H1 (cell line): ENCODE data around the gene COX17. TPM values are rescaled to one million over a fixed set of nuclear protein-coding genes. Genes with fewer than 3 reads are reported as not detected.

Experiments
- CTCF ChIA-PET: fragments of 300-600 bp; sonication (Branson Sonifier 250); formaldehyde crosslinking; loops from one replicate; lab custom pipeline; 2021; ENCODE audit not compliant: partially characterized antibody; lab: Charles Lee
- POLR2A ChIA-PET: fragments of 300-600 bp; sonication (Branson Sonifier 250); formaldehyde crosslinking; loops from one replicate; lab custom pipeline; 2021; ENCODE audit warnings: inconsistent platforms; ENCODE audit not compliant: partially characterized antibody; lab: Charles Lee
- DNase-seq, 2 experiments: peaks; one replicate each; pipeline versions ENCODE4 v3.0.0 to v3.0.0-alpha.2; 2010 to 2022; ENCODE audit warnings: low spot score in 2 of 2, low read depth in 1 of 2, mixed read lengths in 1 of 2
- FAIRE-seq: peaks from 2 replicates; lab custom pipeline; 2011; peaks lifted over from hg19 to GRCh38; lab: Jason Lieb, UNC
- H2AFZ ChIP-seq: 2 replicates; pipeline ENCODE4 v1.8.1; 2012; ENCODE audit warnings: low read length, inconsistent platforms
- H2AK5ac ChIP-seq: 2 replicates; pipeline ENCODE4 v1.6.1; 2013; ENCODE audit warnings: low read depth, low read length
- H2BK120ac ChIP-seq: replicated peaks from 2 replicates; pipeline ENCODE3; 2013; ENCODE audit warnings: low read depth, low read length, inconsistent platforms
- H2BK12ac ChIP-seq: 2 replicates; pipeline ENCODE4 v1.6.1; 2013; ENCODE audit warnings: low read depth, low read length
- H2BK15ac ChIP-seq: 2 replicates; pipeline ENCODE4 v1.6.1; 2013; ENCODE audit warnings: low read length
- H2BK20ac ChIP-seq: 2 replicates; pipeline ENCODE4 v1.6.1; 2013; ENCODE audit warnings: low read length
- H2BK5ac ChIP-seq: 2 replicates; pipeline ENCODE4 v1.6.1; 2013; ENCODE audit warnings: low read depth, low read length
- H3K14ac ChIP-seq: 2 replicates; pipeline ENCODE4 v1.6.1; 2013; ENCODE audit warnings: inconsistent platforms; ENCODE audit not compliant: insufficient read length
- H3K18ac ChIP-seq: 2 replicates; pipeline ENCODE4 v1.6.1; 2013; ENCODE audit warnings: low read length; ENCODE audit errors: extremely low read depth
- H3K23ac ChIP-seq: 2 replicates; pipeline ENCODE4 v1.6.1; 2013; ENCODE audit warnings: inconsistent platforms; ENCODE audit not compliant: insufficient read length
- H3K23me2 ChIP-seq: 2 replicates; pipeline ENCODE4 v1.6.1; 2013; ENCODE audit warnings: low read depth, low read length
- H3K27ac ChIP-seq: 2 replicates; pipeline ENCODE4 v1.6.1; 2011; ENCODE audit warnings: low read depth, low read length, inconsistent platforms
- H3K27me3 ChIP-seq, 4 experiments: replicated peaks in 1 of 4; 1 replicate in 1 of 4; 2 replicates in 3 of 4; pipeline versions ENCODE4 v1.6.1 to v1.8.1; 2011 to 2013; ENCODE audit warnings: low read length in 3 of 4, mild to moderate bottlenecking in 3 of 4, inconsistent platforms in 2 of 4, mixed read lengths in 2 of 4, moderate library complexity in 1 of 4; ENCODE audit not compliant: control insufficient read depth in 3 of 4, insufficient read depth in 3 of 4; ENCODE audit errors: extremely low read depth in 1 of 4
- H3K36me3 ChIP-seq, 4 experiments: 2 replicates each; pipeline versions ENCODE4 v1.6.1 to v1.8.1; 2011 to 2013; ENCODE audit warnings: mild to moderate bottlenecking in 4 of 4, low read length in 3 of 4, moderate library complexity in 2 of 4, control low read depth in 1 of 4, inconsistent platforms in 1 of 4; ENCODE audit not compliant: insufficient read depth in 4 of 4, control insufficient read depth in 2 of 4
- H3K4ac ChIP-seq: replicated peaks from 2 replicates; pipeline ENCODE3; 2013; ENCODE audit warnings: low read length, low read depth, mixed read lengths, inconsistent platforms; ENCODE audit not compliant: insufficient read length
- H3K4me1 ChIP-seq, 4 experiments: replicated peaks in 1 of 4; 1 replicate in 1 of 4; 2 replicates in 3 of 4; pipeline versions ENCODE4 v1.6.1 to v1.8.1; 2011 to 2013; ENCODE audit warnings: low read length in 3 of 4, inconsistent platforms in 2 of 4, mixed read lengths in 1 of 4; ENCODE audit not compliant: insufficient read depth in 4 of 4, control insufficient read depth in 3 of 4
- H3K4me2 ChIP-seq, 2 experiments: 2 replicates each; pipeline versions ENCODE4 v1.6.1 to v1.8.1; 2011 to 2013; ENCODE audit warnings: low read depth in 2 of 2, low read length in 2 of 2, control low read depth in 1 of 2, inconsistent platforms in 1 of 2, mild to moderate bottlenecking in 1 of 2; ENCODE audit not compliant: insufficient read depth in 1 of 2
- H3K4me3 ChIP-seq, 4 experiments: fragments of 200-600, 300-600 bp in 1 of 4; sonication (generic), shearing (Covaris generic), sonication (Bioruptor Twin) in 1 of 4; 2 replicates each; pipeline versions ENCODE4 v1.5.1 to v1.8.1; 2011 to 2016; ENCODE audit warnings: low read length in 4 of 4, low read depth in 3 of 4, control low read depth in 2 of 4, inconsistent platforms in 2 of 4, mild to moderate bottlenecking in 2 of 4, mixed read lengths in 1 of 4, moderate library complexity in 1 of 4; ENCODE audit not compliant: insufficient read depth in 2 of 4; ENCODE audit errors: extremely low read depth in 1 of 4
- H3K56ac ChIP-seq: replicated peaks from 2 replicates; pipeline ENCODE3; 2013; ENCODE audit warnings: low read depth, mild to moderate bottlenecking, mixed read lengths, low read length, inconsistent platforms; ENCODE audit not compliant: insufficient read length
- H3K79me1 ChIP-seq: 2 replicates; pipeline ENCODE4 v1.6.1; 2013; ENCODE audit warnings: low read depth, low read length, control low read depth
- H3K79me2 ChIP-seq, 2 experiments: 2 replicates each; pipeline versions ENCODE4 v1.6.1 to v1.8.1; 2012 to 2013; ENCODE audit warnings: low read length in 2 of 2, mild to moderate bottlenecking in 2 of 2, inconsistent platforms in 1 of 2; ENCODE audit not compliant: insufficient read depth in 2 of 2, control insufficient read depth in 1 of 2
- H3K9ac ChIP-seq, 4 experiments: replicated peaks in 1 of 4; 1 replicate in 1 of 4; 2 replicates in 3 of 4; pipeline versions ENCODE4 v1.6.1 to v1.8.1; 2011 to 2013; ENCODE audit warnings: low read depth in 3 of 4, low read length in 3 of 4, control low read depth in 2 of 4, mild to moderate bottlenecking in 2 of 4, moderate library complexity in 2 of 4, inconsistent platforms in 1 of 4; ENCODE audit errors: extremely low read depth in 1 of 4
- H3K9me3 ChIP-seq, 2 experiments: 2 replicates each; pipeline versions ENCODE4 v1.6.1 to v1.8.1; 2012 to 2013; ENCODE audit warnings: mild to moderate bottlenecking in 2 of 2, moderate library complexity in 2 of 2, control low read depth in 1 of 2, inconsistent platforms in 1 of 2, low read depth in 1 of 2, low read length in 1 of 2, mixed read lengths in 1 of 2; ENCODE audit not compliant: insufficient read depth in 2 of 2
- H4K20me1 ChIP-seq, 2 experiments: replicated peaks in 1 of 2; 2 replicates each; pipeline versions ENCODE3 to v1.8.1; 2011 to 2013; ENCODE audit warnings: inconsistent platforms in 2 of 2, low read length in 2 of 2, mild to moderate bottlenecking in 1 of 2; ENCODE audit not compliant: insufficient read depth in 2 of 2, control insufficient read depth in 1 of 2
- H4K5ac ChIP-seq: 2 replicates; pipeline ENCODE4 v1.6.1; 2013; ENCODE audit warnings: low read length, low read depth, mixed read lengths, inconsistent platforms; ENCODE audit not compliant: insufficient read length
- H4K8ac ChIP-seq: 2 replicates; pipeline ENCODE4 v1.8.0; 2013; ENCODE audit warnings: mild to moderate bottlenecking, moderate library complexity, low read length, inconsistent platforms; ENCODE audit not compliant: insufficient read depth; ENCODE audit errors: extremely low read depth
- H4K91ac ChIP-seq: replicated peaks from 2 replicates; pipeline ENCODE3; 2013; ENCODE audit warnings: low read length, mixed read lengths, inconsistent platforms; ENCODE audit not compliant: insufficient read length
- JUN ChIP-seq: IDR thresholded peaks from 2 replicates; pipeline ENCODE4 v1.6.1; 2011; ENCODE audit warnings: low read depth, mild to moderate bottlenecking, improper control_type of control experiment, low read length
- PHF8 ChIP-seq: fragments of 200-600 bp; sonication (generic); conservative IDR thresholded peaks from 2 replicates; pipeline ENCODE4 v1.7.1; 2012; ENCODE audit warnings: low read depth, mild to moderate bottlenecking, inconsistent platforms, low read length, moderate library complexity
- POU5F1 ChIP-seq: IDR thresholded peaks from 2 replicates; pipeline ENCODE4 v1.6.1; 2011; ENCODE audit warnings: low read depth, mild to moderate bottlenecking, low read length, moderate library complexity
- SIN3A ChIP-seq, 2 experiments: IDR thresholded peaks in 1 of 2; conservative IDR thresholded peaks in 1 of 2; 2 replicates each; pipeline ENCODE4 v1.6.1; 2011 to 2012; ENCODE audit warnings: low read length in 2 of 2, improper control_type of control experiment in 1 of 2, low read depth in 1 of 2, mild to moderate bottlenecking in 1 of 2
- SP4 ChIP-seq: IDR thresholded peaks from 2 replicates; pipeline ENCODE4 v1.6.1; 2012; ENCODE audit warnings: low read length, inconsistent platforms
- TAF1 ChIP-seq: IDR thresholded peaks from 2 replicates; pipeline ENCODE4 v1.6.1; 2011; ENCODE audit warnings: mild to moderate bottlenecking, low read depth, low read length
- TEAD4 ChIP-seq: IDR thresholded peaks from 2 replicates; pipeline ENCODE4 v1.6.1; 2012; ENCODE audit warnings: low read depth, low read length, inconsistent platforms, mixed read lengths
- WGBS, 2 experiments: shearing (Covaris generic) in 1 of 2; methylation state at CpG; one replicate each; pipeline versions ENCODE4 v1.1.6 to v1.1.7; 2013 to 2015; ENCODE audit warnings: low lambda C conversion rate in 2 of 2, mixed read lengths in 2 of 2, inconsistent platforms in 1 of 2, low coverage in 1 of 2, missing lambda C conversion rate in 1 of 2; ENCODE audit not compliant: insufficient replicate concordance in 2 of 2, insufficient coverage in 1 of 2, insufficient read length in 1 of 2; ENCODE audit errors: extremely low coverage in 1 of 2, missing lambda C conversion rate in 1 of 2; 5-methylcytosine and 5-hydroxymethylcytosine counted together
- polyA plus RNA-seq, 7 experiments: library from polyadenylated mRNA; depleted of rRNA in 3 of 7; stranded (reverse) in 5 of 7; unstranded in 2 of 7; fragments of >200 nt in 5 of 7; fragments of 200-250 nt in 2 of 7; gene quantifications; 1 replicate in 5 of 7; 2 replicates in 1 of 7; 4 replicates in 1 of 7; pipeline versions ENCODE4 v1.2.1 to v1.2.3, GENCODE V29; 2011 to 2013; ENCODE audit warnings: missing spikeins in 2 of 7, mixed read lengths in 2 of 7
- total RNA-seq: library from RNA; stranded (reverse); fragmentation: NEBNext Ultra II Directional; extraction: Animal tissue kit (Norgen Biotek cat#: 25700); gene quantifications from 2 replicates; pipeline ENCODE4 v1.2.1, GENCODE V29; 2021

Gene COX17
- total and polyA plus RNA-seq, 2 of the 8 experiments (the other 6 are each of a cell fraction or from before 2014, with no cell fraction given) = 34.2 to 43.0 TPM

DNA sequence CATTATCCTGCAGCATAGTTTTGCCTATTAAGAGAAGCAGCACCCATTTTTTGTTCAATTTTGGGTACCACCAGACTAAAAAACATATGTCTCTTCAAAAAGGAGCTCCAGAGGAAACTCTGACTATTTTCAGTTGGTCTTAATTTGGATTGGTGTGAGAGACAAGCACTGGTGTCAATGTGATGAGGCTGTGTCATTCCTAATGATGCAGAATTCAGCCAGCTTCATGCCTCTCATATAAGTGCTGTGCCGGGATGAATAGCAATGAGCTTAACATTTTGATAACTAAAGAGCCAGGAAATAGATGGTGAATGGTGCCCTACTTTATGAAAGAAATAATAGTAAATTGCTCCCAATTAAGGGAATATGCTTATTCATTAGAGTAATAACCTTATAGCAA lies 32.7 kb downstream of the COX17 start:
- no peak overlapping the region for H3K27ac ChIP-seq
- no peak overlapping the region for H2AFZ ChIP-seq
- no peak overlapping the region for H3K4me2 ChIP-seq
- no peak overlapping the region for H3K56ac ChIP-seq
- no peak overlapping the region for H2AK5ac ChIP-seq
- ChIA-PET POLR2A (no interaction called here), CTCF (interaction anchor here (0.6 to 2.7 kb wide), 3 partner anchors 10 to 150 kb away, joined by 3 to 11 read pairs (median 3); no protein-coding TSS in a partner anchor)
- no peak overlapping the region for H2BK15ac ChIP-seq
- no peak overlapping the region for H2BK12ac ChIP-seq
- DNase-seq (no peak), FAIRE-seq (no peak)
- no peaks in the 10 kb centered on the region for H3K27me3 ChIP-seq
- H3K4me1 ChIP-seq = peaks cover 0 to 7% (median 2%) of the 10 kb centered on the region in 4 experiments; a peak in 3 of 7 replicates
- no peaks in the 10 kb centered on the region for H3K79me1 ChIP-seq
- no peak overlapping the region for H4K5ac ChIP-seq
- H3K4ac ChIP-seq = no peak overlapping the region
- WGBS, 2 experiments = 86% methylated on average over 1 of the region's 1 CpG; no CpG with 5 or more reads in 1 of the 2 experiments
- H4K20me1 ChIP-seq = no peaks in the 10 kb centered on the region
- no peak overlapping the region for H4K91ac ChIP-seq
- no peak overlapping the region for H3K14ac ChIP-seq
- H3K79me2 ChIP-seq = no peaks in the 10 kb centered on the region
- no peaks in the 10 kb centered on the region for H3K23me2 ChIP-seq
- no peaks in the 10 kb centered on the region for H3K36me3 ChIP-seq
- no peak overlapping the region for H3K23ac ChIP-seq
- no peak overlapping the region for H4K8ac ChIP-seq
- no peaks in the 10 kb centered on the region for H3K9me3 ChIP-seq
- no peak overlapping the region for H3K4me3 ChIP-seq
- H3K18ac ChIP-seq = no peak overlapping the region
- no peak overlapping the region for H2BK20ac ChIP-seq
- no peak overlapping the region for H2BK120ac ChIP-seq
- H2BK5ac ChIP-seq = no peak overlapping the region
- no peak overlapping the region for H3K9ac ChIP-seq
- TF ChIP-seq TEAD4 (no peak), TAF1 (no peak), SIN3A (conservative IDR thresholded peaks at IDR 0.05 in 1 of 2, IDR thresholded peaks at IDR 0.05 in 1 of 2; ENCODE audit: low read depth in 1 of 2, low read length in 2 of 2) (no peak), POU5F1 (no peak), PHF8 (no peak), SP4 (no peak), JUN (no peak)
